PC-9 (cell line): ENCODE measurements around the gene PTEN.

Source experiments
- CTCF ChIP-seq: fragments of 200-600 bp; sonication (generic); conservative IDR thresholded peaks from 2 replicates; pipeline ENCODE4 v1.6.1; 2017; ENCODE audit warnings: mixed run types, antibody characterized with exemption, mild to moderate bottlenecking, moderate library complexity
- EZH2 ChIP-seq: fragments of 200-600 bp; sonication (generic); IDR thresholded peaks from 2 replicates; pipeline ENCODE4 v1.8.0; 2017; ENCODE audit warnings: antibody characterized with exemption, low read depth

DNA sequence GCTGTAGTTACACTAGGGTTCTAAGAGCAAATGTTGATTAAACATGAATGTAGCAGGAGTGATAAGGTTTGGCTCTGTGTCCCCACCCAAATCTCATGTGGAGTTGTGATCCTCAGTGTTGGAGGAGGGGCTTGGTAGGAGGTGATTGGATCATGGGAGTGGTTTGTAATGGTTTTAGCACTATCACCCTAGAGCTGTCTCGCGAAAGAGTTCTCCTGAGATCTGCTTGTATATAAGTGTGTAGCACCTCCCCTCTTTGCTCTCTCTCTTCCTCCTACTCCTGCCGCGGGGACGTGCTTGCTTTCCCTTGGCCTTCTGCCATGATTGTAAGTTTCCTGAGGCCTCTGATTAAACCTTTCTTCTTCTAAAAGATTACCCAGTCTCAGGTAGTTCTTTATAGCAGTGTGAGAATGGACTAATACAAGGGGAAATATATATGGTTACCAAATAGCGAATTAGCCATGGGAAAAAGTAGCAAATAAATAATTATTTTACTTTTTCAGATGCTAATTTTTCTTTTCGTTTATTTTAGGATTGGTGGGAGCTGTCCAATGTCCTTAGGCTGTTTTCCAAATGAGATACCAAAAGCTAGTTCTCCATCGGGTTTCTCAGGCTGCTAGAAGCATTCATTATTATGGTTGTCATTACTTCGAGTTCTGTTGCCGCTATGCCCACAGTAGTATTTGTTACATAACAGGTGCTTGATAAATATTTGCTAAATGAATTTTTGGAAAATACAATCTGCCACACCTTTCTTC, 58.7 kb downstream of the PTEN start:
- TF ChIP-seq CTCF (no peak), EZH2 (no peak)
